MG63 (cell line): ENCODE measurements around the gene ARFIP1. TPM values are rescaled to one million over a fixed set of nuclear protein-coding genes. Genes with fewer than 3 reads are reported as not detected.
A peak's percentile ranks its signal among the peaks of the same experiment; 100 is the strongest.

Source experiments
- DNase-seq: peaks from one replicate; pipeline ENCODE4 v3.0.0-alpha.2; 2020
- H3K27me3 ChIP-seq: fragments of 250-450 bp; sonication (Bioruptor Pico); 2 replicates; pipeline ENCODE4 v1.5.1; 2020; ENCODE audit warnings: mild to moderate bottlenecking, moderate library complexity
- H3K36me3 ChIP-seq: fragments of 250-450 bp; sonication (Bioruptor Pico); 2 replicates; pipeline ENCODE4 v1.5.1; 2020; ENCODE audit warnings: mild to moderate bottlenecking, moderate library complexity
- H3K4me3 ChIP-seq: fragments of 250-450 bp; sonication (Bioruptor Pico); 2 replicates; pipeline ENCODE4 v1.5.1; 2020; ENCODE audit warnings: mild to moderate bottlenecking, moderate library complexity
- H3K9me3 ChIP-seq: fragments of 250-450 bp; sonication (Bioruptor Pico); 2 replicates; pipeline ENCODE4 v1.5.1; 2020; ENCODE audit warnings: mild to moderate bottlenecking, moderate library complexity
- total RNA-seq: library from RNA; depleted of rRNA; stranded (reverse); fragments of >200 nt; shearing (Covaris generic); gene quantifications from 2 replicates; pipeline ENCODE4 v1.2.3, GENCODE V29; 2014; ENCODE audit warnings: low replicate concordance

Gene ARFIP1
- total RNA-seq, 1 experiment from 2014 or later, result 16.6 TPM

GRCh38 chr4:152778656-152779512 lies 870 bp upstream of the ARFIP1 start:
- Histone ChIP-seq H3K9me3 (no peaks in the 10 kb centered on the region), H3K27me3 (peaks cover 4% of the 10 kb centered on the region; the same call in 1 of the 2 replicates), H3K4me3 (peak overlapping the region; percentile 76), H3K36me3 (no peaks in the 10 kb centered on the region)
- DNase-seq, result no peak

DNA sequence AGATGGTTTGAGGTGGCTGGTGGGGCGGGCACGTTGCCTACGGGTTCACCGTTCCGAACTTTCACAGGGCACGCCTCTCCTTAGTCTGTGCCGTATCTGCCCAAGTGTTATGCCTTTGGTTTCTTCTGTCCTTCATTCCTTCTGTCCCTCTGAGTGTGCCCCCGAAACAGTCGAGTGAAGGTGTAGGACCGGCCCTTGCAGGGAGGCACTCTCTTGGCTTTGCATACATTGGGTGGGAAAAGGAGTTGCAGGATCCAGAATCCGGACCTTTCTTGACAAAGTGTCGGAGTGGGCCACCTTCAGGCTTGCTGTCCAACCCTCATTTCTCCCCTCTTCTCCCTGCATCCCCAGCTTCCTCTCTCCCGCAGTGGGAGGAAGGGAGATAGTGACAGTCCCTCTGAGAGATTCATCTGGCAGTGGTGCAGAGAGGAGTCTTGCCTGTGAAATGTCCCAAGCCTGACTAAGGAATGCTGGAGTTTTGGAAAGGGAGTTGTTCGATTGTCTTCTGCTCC lies 569 bp downstream of the ARFIP1 start:
- Histone ChIP-seq H3K4me3 (peak overlapping the region; percentile 76), H3K36me3 (no peaks in the 10 kb centered on the region), H3K27me3 (peaks cover 4% of the 10 kb centered on the region; the same call in 1 of the 2 replicates), H3K9me3 (no peaks in the 10 kb centered on the region)
- peak; percentile 7 for DNase-seq

DNA sequence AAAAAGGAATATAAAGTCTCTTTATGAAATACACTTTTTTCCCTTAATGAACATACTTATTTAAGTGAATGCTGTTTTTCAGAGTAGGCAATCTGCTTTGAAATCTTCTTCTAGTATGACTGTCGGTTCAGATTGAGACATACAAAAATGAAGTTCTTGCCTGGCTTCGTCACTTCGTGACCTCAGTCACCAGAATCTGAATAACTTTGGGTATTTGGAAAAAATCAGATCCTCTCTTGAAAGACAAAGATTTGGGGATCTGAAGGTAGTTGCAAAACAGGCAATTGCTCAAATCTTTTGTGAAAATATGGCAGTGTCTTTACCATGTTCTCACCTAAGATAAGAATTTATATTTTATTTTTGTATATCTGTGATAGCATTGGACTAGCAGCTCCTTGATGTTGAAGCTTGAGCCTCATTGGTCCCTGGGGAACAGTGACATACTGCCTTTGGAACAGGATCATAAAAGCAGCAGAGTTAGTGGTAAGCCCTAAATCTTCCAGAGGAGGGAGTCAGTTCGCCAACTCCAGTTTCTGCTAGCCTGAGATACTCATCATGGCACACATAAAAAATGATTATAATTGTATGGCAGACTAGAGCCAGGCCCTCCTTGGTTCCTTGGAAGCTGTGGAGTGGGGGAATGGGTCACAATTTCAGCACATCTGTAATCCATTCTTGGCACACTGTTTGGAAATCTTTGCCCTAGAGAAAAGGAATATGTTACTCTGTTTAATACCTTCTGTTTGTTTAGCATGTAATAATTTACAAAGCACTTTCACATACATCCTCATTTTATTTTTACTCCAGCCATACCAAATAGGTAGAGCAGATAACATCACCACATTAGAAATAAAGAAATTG lies 5.0 kb downstream of the ARFIP1 start:
- no peaks in the 10 kb centered on the region for H3K36me3 ChIP-seq
- no peak overlapping the region for H3K4me3 ChIP-seq
- H3K27me3 ChIP-seq, result no peaks in the 10 kb centered on the region
- no peaks in the 10 kb centered on the region for H3K9me3 ChIP-seq
- peak; percentile 8 for DNase-seq

- Histone ChIP-seq H3K27me3 (no peaks in the 10 kb centered on the region), H3K4me3 (no peak overlapping the region), H3K36me3 (no peaks in the 10 kb centered on the region), H3K9me3 (no peaks in the 10 kb centered on the region)
- DNase-seq, result no peak
These were observed 6.2 kb downstream of the ARFIP1 start for GRCh38 chr4:152785639-152786615.

DNA sequence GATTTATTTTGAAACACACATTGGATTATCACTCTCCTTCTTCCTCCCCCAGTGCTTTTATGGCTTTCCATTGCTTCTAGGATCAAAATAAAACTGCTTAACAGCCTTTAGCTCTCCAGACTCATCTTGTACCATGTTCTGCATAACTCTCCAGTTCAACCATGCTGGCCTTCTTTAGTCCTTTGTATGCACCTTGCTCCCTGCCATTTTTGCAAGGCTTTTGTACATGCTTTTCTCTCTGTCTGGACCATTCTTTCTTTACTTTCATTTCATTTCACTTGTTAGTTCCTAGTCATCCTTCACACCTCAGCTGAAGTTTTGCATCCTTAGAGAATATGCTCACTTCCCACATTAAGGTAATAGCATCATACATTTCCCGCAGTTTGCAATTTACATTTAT lies 6.9 kb downstream of the ARFIP1 start:
- no peak for DNase-seq
- Histone ChIP-seq H3K9me3 (no peaks in the 10 kb centered on the region), H3K4me3 (no peak overlapping the region)

DNA sequence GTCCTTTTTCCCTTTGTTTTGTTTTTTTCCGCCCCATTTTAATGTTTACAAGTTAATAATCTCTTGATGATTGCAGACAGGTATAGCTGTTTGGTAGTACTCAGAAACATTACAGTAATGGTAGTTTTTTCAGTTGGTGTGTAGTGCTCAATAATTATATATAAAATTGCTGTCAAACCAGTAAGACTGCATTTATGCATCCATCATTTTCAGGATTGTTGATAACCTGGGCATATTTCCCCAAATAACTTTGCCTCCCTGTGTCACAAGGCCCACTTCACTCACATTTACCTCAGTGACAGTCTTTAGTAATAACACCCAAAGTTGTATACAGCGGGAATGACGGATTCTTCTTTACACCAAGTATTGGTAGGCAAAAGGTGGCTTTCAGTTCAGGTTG lies 16.1 kb downstream of the ARFIP1 start:
- Histone ChIP-seq H3K27me3 (no peaks in the 10 kb centered on the region), H3K9me3 (no peaks in the 10 kb centered on the region), H3K4me3 (no peak overlapping the region), H3K36me3 (no peaks in the 10 kb centered on the region)
- DNase-seq, result no peak

More for the DNA sequence above, 6.9 kb downstream of the ARFIP1 start:
- H3K36me3 ChIP-seq, result no peaks in the 10 kb centered on the region
- H3K27me3 ChIP-seq, result no peaks in the 10 kb centered on the region

- no peak for DNase-seq
- Histone ChIP-seq H3K36me3 (no peaks in the 10 kb centered on the region), H3K4me3 (no peak overlapping the region), H3K27me3 (no peaks in the 10 kb centered on the region), H3K9me3 (no peaks in the 10 kb centered on the region)
These were observed 23.8 kb downstream of the ARFIP1 start for GRCh38 chr4:152803541-152803940.

DNA sequence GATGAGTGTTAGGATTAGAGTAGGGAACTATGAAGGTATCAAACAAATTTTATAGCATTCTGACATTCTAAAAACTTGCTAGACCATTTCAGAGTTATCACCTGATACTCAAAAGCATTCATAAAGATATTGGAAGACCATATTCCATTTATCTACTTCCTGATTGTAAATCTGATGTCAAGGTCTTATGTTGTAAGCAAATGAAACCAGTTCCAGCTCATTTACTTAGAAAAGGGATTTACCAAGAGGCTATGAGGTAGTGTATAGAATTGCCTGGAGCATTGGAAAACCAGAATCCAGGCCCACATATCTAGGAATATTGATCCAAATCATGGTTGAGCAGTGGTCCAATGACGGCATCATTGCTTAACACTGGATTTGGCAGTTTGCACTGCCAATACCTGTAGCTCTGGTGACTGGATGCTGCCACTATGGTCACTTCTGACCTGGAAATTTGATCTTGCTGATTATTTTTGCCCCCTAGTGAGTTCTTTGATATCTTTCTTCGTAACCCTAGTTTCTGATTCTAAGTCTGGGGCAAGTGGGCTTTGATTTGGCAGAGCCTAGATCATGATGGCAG lies 25.4 kb downstream of the ARFIP1 start:
- Histone ChIP-seq H3K9me3 (no peaks in the 10 kb centered on the region), H3K27me3 (no peaks in the 10 kb centered on the region), H3K4me3 (no peak overlapping the region), H3K36me3 (no peaks in the 10 kb centered on the region)
- DNase-seq, result no peak

GRCh38 chr4:152805818-152806217 lies 26.1 kb downstream of the ARFIP1 start:
- no peaks in the 10 kb centered on the region for H3K36me3 ChIP-seq
- H3K9me3 ChIP-seq, result no peaks in the 10 kb centered on the region
- H3K27me3 ChIP-seq, result no peaks in the 10 kb centered on the region
- no peak for DNase-seq
- H3K4me3 ChIP-seq, result no peak overlapping the region

DNA sequence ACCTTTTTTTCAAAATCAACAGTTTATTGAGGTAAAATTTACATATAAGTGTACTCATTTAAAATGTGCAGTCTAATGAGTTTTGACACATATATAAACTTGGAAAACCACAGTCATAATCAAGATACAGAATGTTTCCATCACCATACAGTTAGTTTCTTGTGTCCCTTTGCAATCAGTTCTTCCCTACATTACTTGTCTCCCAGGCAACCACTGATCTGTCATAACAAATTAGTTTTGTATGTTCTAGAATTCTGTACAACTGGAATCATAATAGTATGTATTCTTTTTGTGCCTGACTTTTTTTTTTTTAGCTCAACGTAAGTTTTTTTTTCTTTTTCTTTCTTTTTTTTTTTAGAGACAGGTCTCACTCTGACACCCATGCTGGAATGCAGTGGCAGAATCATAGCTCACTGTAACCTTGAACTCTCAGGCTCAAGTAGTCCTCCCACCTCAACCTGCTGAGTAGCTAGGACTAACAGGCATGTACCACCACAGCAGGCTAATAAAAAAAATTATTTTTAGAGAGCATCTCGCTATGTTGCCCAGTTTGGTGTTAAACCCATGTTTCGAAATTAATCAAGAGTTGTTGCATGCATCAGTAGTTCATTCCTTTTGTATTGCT lies 26.9 kb downstream of the ARFIP1 start:
- DNase-seq, result no peak

DNA sequence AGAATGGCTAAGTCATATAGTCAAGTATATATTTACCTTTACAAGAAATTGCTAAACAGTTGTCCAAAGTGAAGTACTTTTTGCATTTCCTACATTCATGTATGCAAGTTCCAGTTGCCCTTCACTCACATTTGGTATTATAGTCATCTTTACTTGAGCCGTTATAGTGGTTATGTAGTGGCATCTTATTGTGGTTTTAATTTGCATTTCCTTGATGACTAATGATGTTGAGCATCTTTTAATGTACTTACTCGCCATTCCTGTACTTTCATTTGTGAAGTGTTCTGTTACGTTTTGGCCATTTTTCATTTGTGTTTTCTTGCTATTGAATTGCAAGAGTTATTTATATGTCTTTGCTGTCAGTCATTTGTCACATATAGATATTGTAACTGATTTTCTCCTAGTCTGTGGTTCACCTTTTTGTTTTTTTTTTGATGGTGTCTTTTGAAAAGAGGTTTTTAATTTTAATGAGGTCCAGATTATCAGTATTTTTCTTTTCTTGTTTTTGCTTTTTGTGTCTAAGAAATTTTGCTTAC lies 27.6 kb downstream of the ARFIP1 start:
- Histone ChIP-seq H3K27me3 (no peaks in the 10 kb centered on the region), H3K4me3 (no peak overlapping the region), H3K36me3 (no peaks in the 10 kb centered on the region), H3K9me3 (no peaks in the 10 kb centered on the region)
- DNase-seq, result no peak

More for the DNA sequence above, 26.9 kb downstream of the ARFIP1 start:
- Histone ChIP-seq H3K9me3 (no peaks in the 10 kb centered on the region), H3K36me3 (no peaks in the 10 kb centered on the region), H3K27me3 (no peaks in the 10 kb centered on the region), H3K4me3 (no peak overlapping the region)

DNA sequence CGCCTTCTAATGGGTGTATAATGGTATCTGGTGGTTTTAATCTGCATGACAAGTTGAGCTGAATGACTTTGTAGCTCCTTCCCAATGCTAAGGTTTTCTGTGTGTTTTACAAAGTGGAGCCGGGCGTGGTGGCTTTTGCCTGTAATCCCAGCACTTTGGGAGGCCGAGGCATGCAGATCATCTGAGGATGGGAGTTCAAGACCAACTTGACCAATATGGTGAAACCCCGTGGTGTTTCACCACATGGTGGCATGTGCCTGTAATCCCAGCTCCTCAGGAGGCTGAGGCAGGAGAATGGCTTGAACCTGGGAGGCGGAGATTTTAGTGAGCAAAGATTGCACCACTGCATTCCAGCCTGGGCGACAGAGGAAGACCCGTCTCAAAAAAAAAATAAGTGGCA lies 28.9 kb downstream of the ARFIP1 start:
- no peak overlapping the region for H3K4me3 ChIP-seq
- no peak for DNase-seq
- no peaks in the 10 kb centered on the region for H3K36me3 ChIP-seq
- H3K27me3 ChIP-seq, result no peaks in the 10 kb centered on the region
- no peaks in the 10 kb centered on the region; the same call in 1 of the 2 replicates for H3K9me3 ChIP-seq

DNA sequence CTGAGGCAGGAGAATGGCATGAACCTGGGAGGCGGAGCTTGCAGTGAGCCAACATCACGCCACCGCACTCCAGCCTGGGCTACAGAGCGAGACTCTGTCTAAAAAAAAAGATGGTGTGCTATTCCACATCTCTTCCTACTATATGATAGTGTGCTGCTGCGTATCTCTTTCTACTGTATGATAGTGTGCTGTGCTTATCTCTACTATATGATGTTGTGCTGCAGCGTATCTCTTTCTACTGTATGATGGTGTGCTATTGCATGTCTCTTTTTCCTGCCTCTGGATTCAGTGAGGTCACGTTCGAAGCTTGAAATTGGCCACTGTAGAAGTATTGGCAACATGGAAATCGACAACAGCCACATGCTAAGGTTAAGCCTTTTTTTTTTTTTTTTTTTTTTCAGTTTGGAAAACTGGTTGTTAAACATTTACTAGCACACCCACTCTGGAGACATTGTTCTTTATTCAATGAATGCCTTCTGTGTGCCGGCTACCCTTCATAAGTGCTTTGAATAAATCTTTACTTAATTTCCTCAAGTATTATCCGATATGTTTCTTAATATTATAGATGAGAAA lies 31.0 kb downstream of the ARFIP1 start:
- no peak for DNase-seq
- H3K36me3 ChIP-seq, result no peaks in the 10 kb centered on the region
- H3K27me3 ChIP-seq, result no peaks in the 10 kb centered on the region
- no peaks in the 10 kb centered on the region; the same call in 1 of the 2 replicates for H3K9me3 ChIP-seq
- H3K4me3 ChIP-seq, result no peak overlapping the region

GRCh38 chr4:152815078-152815477 lies 35.3 kb downstream of the ARFIP1 start:
- H3K27me3 ChIP-seq, result no peaks in the 10 kb centered on the region
- DNase-seq, result no peak
- H3K4me3 ChIP-seq, result no peak overlapping the region
- no peaks in the 10 kb centered on the region; the same call in 1 of the 2 replicates for H3K9me3 ChIP-seq
- H3K36me3 ChIP-seq, result no peaks in the 10 kb centered on the region

- no peak overlapping the region for H3K4me3 ChIP-seq
- no peaks in the 10 kb centered on the region for H3K36me3 ChIP-seq
- H3K27me3 ChIP-seq, result no peaks in the 10 kb centered on the region
- H3K9me3 ChIP-seq, result no peaks in the 10 kb centered on the region; the same call in 1 of the 2 replicates
- DNase-seq, result no peak
These were observed 37.6 kb downstream of the ARFIP1 start for GRCh38 chr4:152817331-152817730.
